Activated CD4-positive, alpha-beta T cell treated with anti-CD3 and anti-CD28 coated beads, Interleukin-2, amount 50 U/mL, for 4 hours (primary cell): Measurements from ENCODE around the gene KRT6C.
"Not testable (repeated sequence)": the region's sequence is repeated elsewhere in the genome, so short reads cannot be mapped to it uniquely, and the experiment has no call there.

Experiments used
- DNase-seq, 2 experiments: peaks; one replicate each; pipeline ENCODE4 v3.0.0-alpha.2; 2020

The KRT6C gene

GRCh38 chr12:52454411-52455201, 19.0 kb downstream of the KRT6C start:
- no peak for DNase-seq

DNA sequence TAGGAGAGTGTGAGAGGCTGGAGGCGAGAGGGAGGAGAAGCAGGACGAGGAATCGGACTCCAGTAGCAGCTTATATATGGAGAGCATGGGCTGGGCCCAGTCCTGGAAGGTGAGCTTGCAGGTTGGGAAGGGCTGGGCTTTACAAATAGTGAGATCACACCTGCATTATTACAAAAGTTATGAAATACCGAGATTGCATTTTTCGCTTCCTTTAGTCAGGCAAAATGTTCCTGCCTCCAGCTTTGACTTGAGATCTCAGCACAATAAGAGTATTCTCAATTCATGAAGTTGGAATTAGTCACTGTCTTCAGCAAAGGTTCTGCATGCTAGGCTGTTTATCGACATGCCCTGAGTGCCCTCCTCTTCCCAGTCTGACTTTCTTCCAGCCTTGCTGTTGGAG, 21.5 kb downstream of the KRT6C start, which contains the start of gene KRT6B:
Gene KRT6B (minus strand): TSS at position 46 of the 400 bp plus-strand sequence. CDS start 68 bp downstream, outside the sequence.
- DNase-seq = no peak

DNA sequence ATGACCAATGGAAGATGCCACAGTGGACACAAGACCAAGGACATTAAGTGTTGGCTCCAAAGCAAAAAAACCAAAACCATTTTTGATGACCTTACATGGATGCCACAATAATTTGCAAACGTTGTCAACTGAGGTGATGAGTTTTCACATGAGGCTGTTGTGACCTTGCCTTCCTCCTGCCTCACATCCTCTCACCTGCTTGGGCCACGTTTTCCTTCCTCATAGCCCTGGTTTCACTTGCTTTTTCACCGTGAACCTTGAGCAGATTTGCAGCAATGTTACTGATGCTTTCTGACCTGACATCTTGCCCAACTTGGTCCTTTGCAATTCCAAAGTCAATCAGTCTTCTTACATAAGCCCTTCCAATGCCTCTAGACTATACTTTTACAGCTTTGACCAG, 25.4 kb downstream of the KRT6C start:
- no peak for DNase-seq

- not testable (repeated sequence) for DNase-seq
Observed at GRCh38 chr12:52447196-52447595, 26.4 kb downstream of the KRT6C start.

GRCh38 chr12:52446367-52447045, 27.1 kb downstream of the KRT6C start:
- no peak for DNase-seq

- no peak for DNase-seq
Observed at GRCh38 chr12:52445876-52446275, 27.7 kb downstream of the KRT6C start.

DNA sequence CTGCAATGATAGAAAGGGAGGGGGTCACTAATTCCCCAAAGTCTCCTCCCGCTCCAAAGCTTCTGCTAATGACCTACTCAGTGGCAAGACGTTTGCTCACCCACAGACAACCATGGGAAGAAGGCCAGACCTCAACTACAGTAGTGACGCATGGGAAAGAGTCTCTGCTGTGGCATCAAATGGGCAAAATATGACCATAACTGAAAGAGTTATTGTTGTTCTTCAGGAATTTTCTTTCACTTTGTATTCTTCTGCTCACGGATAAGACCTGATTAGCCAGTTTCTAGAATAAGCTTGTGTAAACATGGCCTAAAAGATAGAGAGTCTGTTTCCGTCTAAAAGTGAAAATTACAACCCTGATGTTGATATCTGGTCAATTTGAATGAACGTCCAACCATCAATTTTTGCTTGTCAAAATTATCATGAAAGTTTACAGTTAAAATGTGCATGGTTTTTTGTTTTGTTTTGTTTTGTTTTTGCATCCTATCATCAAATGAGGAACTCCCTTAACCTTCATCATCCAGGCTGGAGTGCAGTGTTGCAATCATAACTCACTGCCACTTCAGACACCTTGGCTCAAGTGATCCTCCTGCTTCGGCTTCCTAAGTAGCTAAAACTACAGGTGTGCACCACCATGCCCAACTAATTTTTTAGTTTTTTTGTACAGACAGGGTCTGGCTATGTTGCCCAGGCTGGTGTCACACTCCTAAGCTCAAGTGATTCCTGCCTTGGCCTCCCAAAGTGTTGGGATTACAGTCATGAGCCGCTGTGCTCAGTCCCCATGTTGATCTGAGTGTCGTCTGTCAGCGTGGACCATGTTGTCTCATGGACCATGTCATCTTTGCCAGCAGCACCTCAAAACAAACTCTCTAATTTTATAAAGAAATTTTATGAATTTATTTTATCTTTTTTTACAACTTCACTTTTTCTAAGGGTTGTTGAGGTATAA, 28.7 kb downstream of the KRT6C start:
- DNase-seq = no peak

DNA sequence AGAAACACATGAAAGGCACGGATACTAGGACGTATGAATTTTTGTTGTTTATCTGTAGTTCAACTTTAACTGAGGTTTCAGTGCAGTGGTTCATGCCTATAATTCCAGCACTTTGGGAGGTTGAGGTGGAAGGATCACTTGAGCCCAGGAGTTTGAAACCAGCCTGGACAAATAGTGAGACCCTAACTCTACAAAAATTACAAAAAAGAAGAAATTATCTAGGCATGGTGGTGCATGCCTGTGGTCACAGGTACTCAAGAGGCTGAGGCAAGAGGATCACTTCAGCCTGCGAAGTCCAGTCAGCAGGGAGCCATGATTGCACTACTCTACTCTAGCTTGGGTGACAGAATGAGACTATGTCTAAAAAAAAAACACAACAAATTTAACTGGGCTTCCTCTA, 29.6 kb downstream of the KRT6C start:
- DNase-seq = no peak

- no peak for DNase-seq
Observed at GRCh38 chr12:52442600-52443061, 31.0 kb downstream of the KRT6C start.

DNA sequence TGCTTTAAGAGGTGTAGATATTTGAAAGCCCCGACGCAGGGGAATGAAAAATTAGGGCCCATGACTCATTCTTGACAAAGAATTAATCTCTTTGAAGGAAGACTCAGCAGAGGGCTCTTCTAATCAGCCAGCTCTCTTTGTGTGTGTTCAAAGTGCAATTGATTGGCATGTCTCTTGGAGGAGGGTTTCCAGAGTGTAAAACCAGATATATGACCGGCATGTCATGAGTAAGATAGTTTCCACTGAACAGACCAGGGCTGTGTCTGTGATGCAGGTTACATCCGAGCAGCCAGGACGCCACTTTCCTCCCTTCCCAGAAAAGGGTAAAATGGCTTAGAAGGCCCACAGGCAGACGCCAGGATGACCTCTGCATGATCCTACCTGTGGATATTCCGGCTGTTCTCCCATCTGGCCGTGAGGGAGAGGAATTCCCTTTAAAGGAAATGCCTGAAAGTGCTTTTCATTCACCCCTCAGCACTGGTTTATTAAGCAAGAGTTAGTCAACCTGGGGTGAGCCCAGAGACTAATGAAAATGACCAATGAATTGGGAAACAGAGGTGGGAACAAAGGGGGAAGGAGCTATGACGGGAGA, 32.2 kb downstream of the KRT6C start:
- DNase-seq = no peak

GRCh38 chr12:52440821-52441319, 32.7 kb downstream of the KRT6C start:
- no peak for DNase-seq

- no peak for DNase-seq
Observed at GRCh38 chr12:52439845-52440244, 33.8 kb downstream of the KRT6C start.

- DNase-seq = no peak
Observed at GRCh38 chr12:52439420-52439819, 34.2 kb downstream of the KRT6C start.

DNA sequence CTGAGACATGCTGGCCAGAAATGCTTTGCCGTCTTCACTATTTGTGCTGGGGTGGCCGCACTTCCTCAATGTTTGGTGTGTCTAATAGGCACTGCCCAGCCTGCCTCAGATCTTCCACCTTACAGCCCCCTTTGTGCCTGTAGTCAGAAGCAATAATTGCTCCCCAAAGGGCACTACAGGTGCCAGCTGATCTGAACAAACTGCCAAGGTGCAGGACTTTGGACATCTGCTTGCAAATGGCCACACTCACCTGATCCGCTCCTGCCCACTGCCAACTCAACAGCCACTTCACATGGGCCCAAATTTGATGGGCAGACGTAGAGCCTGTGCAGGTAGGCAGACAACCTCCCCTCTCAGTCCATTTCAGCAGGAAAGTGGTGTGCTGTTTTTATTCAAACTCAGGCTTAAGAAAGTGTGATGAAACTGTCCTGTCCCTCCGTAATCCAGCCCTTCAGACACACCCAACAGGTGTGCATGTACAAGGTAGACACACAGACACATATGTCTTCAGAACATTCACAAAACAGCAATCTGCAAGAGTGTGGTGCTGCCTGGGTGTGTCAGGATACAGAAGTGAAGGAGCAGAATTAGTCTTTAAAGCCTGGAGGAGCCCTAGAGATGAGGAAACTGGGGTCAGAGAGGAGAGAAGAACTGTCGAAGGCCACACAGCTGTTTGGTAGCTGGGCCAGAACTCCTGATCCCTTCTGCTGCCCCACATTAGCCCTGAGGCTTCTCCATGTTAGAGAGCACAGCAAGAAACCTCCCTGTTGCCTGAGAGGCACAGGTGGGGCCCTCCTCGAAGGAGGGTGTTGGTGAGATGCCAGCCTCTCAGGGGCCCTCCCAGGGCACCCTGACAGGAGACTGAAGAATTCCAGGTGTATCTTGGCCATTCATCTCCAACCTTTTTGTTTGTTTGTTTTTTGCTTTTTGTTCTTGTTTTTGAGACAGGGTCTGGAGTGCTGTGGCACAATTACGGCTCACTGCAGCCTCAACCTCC, 35.0 kb downstream of the KRT6C start:
- DNase-seq = no peak

GRCh38 chr12:52437508-52437907, 36.1 kb downstream of the KRT6C start:
- DNase-seq = no peak

GRCh38 chr12:52436828-52437474, 36.7 kb downstream of the KRT6C start:
- DNase-seq = no peak

DNA sequence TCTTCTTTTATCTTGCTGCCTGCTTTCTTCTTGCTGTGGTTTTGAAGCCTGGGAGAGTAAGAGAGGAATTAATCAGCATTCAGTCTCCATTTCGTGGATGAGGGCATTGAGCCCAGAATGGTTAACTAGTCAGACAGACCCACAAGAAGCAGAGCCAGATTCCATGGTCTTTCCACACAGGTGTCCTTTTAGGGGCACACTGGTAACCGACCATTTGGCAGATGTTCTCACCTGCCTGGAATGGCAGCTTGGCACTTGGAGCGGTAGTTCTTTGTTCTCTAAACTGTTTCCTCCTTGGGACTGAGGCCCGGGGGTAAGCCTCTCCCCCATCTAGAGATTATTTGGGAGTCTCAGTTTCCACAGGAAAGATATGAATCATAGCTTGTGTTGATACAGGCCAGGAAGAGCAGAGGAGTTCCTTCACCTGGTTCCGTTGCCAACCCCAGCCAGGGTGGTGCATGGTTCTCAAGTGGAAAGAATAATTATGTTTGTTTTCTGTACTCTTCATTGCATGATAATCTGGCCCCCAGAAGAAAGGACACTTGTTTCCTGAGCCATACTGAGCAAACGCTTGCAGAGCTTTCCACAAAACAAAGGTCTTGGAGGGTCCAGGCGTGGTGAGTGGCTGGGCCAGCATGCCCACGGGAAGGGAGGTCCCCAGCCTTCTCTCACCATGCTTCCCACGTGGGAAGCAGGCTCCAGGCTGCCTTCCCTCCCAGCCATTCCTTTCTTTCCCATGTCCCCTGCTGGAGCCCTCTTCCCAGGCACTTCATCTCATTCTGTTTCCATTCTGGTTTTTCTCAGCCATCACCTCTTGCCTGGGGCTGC, 37.4 kb downstream of the KRT6C start:
- no peak for DNase-seq

DNA sequence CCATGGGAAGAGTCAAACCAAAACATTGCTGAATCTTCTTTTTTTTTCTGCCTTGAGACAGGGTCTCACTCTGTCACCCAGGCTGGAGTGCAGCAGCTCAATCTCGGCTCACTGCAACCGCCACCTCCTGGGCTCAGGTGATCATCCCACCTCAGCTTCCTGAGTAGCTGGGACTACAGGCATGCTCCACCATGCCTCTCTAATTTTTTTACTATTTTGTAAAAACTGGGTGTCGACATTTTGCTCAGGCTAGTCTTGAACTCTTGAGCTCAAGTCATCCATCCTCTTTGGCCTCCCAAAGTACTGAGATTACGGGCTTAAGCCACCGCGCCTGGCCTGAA, 38.0 kb downstream of the KRT6C start:
- no peak for DNase-seq

- DNase-seq = no peak
Observed at GRCh38 chr12:52434760-52435530, 38.7 kb downstream of the KRT6C start.
